Transverse colon (tissue), 4 donors: Measurements from ENCODE around the gene PNMA1.
A peak's percentile ranks its signal among the peaks of the same experiment; 100 is the strongest.

Source experiments
- POLR2A ChIP-seq: fragments of 450-650 bp; IDR thresholded peaks from one replicate; pipeline ENCODE4 v1.6.1; 2016; ENCODE audit warnings: antibody characterized with exemption, mild to moderate bottlenecking, moderate library complexity
- POLR2AphosphoS5 ChIP-seq, 3 donors: sonication (generic); formaldehyde crosslinking; IDR thresholded peaks; one replicate each; pipeline ENCODE4 v1.6.1; 2016; ENCODE audit warnings: antibody characterized with exemption in 3 of 3
- TF ChIP-seq, protein P1 (sequence below), 5 experiments: fragments of 200-600 bp in 3 of 5; fragments of 450-650 bp in 2 of 5; sonication (generic) in 3 of 5; IDR thresholded peaks; 1 replicate in 2 of 5; 2 replicates in 3 of 5; pipeline ENCODE4 v1.5.1; 2016 to 2017; ENCODE audit warnings: antibody characterized with exemption in 5 of 5, inconsistent platforms in 3 of 5, mild to moderate bottlenecking in 2 of 5, moderate library complexity in 1 of 5

DNA sequence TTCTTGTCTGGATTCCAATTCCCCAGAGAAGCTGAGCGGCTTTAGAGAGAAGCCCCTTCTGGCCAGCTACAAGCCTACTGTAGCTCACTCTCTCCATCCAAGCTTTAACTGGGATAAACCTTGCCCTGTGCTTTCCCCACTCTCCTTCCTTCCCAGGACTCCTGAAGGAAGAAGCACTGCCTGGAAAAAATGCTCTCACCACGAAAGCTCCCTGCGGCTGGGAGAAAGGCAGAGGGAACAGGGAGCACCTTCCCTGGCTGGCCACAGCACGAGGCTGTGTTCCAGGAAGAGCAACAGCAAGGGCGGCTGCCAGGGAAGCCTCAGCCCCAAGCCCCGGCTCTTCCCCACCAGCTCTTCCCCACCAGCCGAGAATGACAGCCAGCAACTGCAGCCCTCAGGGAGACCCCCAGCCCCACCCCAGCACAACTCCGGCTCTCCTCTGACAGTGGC is 40.8 kb upstream of the PNMA1 start:
- TF ChIP-seq POLR2A, result no peak
- TF ChIP-seq, protein P1, sequence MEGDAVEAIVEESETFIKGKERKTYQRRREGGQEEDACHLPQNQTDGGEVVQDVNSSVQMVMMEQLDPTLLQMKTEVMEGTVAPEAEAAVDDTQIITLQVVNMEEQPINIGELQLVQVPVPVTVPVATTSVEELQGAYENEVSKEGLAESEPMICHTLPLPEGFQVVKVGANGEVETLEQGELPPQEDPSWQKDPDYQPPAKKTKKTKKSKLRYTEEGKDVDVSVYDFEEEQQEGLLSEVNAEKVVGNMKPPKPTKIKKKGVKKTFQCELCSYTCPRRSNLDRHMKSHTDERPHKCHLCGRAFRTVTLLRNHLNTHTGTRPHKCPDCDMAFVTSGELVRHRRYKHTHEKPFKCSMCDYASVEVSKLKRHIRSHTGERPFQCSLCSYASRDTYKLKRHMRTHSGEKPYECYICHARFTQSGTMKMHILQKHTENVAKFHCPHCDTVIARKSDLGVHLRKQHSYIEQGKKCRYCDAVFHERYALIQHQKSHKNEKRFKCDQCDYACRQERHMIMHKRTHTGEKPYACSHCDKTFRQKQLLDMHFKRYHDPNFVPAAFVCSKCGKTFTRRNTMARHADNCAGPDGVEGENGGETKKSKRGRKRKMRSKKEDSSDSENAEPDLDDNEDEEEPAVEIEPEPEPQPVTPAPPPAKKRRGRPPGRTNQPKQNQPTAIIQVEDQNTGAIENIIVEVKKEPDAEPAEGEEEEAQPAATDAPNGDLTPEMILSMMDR (IDR thresholded peaks at IDR 0.05), result no peak
- TF ChIP-seq POLR2AphosphoS5 (IDR thresholded peaks at IDR 0.05), result peak; percentile 5 to 70 (median 26)
